GM12878 (cell line): ENCODE data around the gene CYB5B. TPM values are rescaled to one million over a fixed set of nuclear protein-coding genes. Genes with fewer than 3 reads are reported as not detected.

ENCODE experiments used
- ATAC-seq: fragments of 200-7000 bp; cut with Tn5 transposase; 3 replicates; pipeline ENCODE4 v1.9.1; 2020; ENCODE audit warnings: mild to moderate bottlenecking, moderate library complexity
- BruUV-seq: library from RNA; stranded (reverse); fragments of 400-500 nt; replicated peaks from 2 replicates; lab custom pipeline; 2021; lab: Mats Ljungman, UMichigan
- CTCF ChIA-PET: fragments of 300-600 bp; sonication (Branson Sonifier 250); formaldehyde crosslinking; extraction: SDS; loops from one replicate; lab custom pipeline; 2021; ENCODE audit warnings: inconsistent platforms; lab: Yijun Ruan, JAX
- POLR2A ChIA-PET: fragments of 350-600 bp; formaldehyde crosslinking; extraction: SDS; loops from one replicate; lab custom pipeline; 2021; ENCODE audit warnings: inconsistent platforms; lab: Charles Lee
- RAD21 ChIA-PET: fragments of 300-600 bp; sonication (Branson Sonifier 250); formaldehyde crosslinking; loops from one replicate; lab custom pipeline; 2023; ENCODE audit warnings: antibody characterized with exemption; ENCODE audit not compliant: unreplicated experiment; lab: Charles Lee
- SMC1A ChIA-PET: fragments of 300-600 bp; sonication (Branson Sonifier 250); formaldehyde crosslinking; loops from one replicate; lab custom pipeline; 2023; ENCODE audit not compliant: unreplicated experiment, uncharacterized antibody; lab: Charles Lee
- DNase-seq: peaks from one replicate; pipeline ENCODE4 v3.0.0-alpha.2; 2011; ENCODE audit warnings: low read depth, low spot score
- FAIRE-seq: peaks from 3 replicates; lab custom pipeline; 2011; peaks lifted over from hg19 to GRCh38; lab: Jason Lieb, UNC
- H2AFZ ChIP-seq: 2 replicates; pipeline ENCODE4 v1.6.0; 2011; ENCODE audit warnings: low read depth, low read length, control low read depth; ENCODE audit not compliant: control insufficient read depth
- H3K27ac ChIP-seq: 2 replicates; pipeline ENCODE4 v1.5.1; 2011; ENCODE audit warnings: control low read depth; ENCODE audit not compliant: control insufficient read depth, insufficient read depth
- H3K27me3 ChIP-seq, 2 experiments: replicated peaks in 1 of 2; 2 replicates each; pipeline versions ENCODE4 v1.6.0 to v1.6.1; 2011; ENCODE audit warnings: low read length in 1 of 2; ENCODE audit not compliant: control insufficient read depth in 2 of 2, insufficient read depth in 2 of 2
- H3K36me3 ChIP-seq, 2 experiments: 2 replicates each; pipeline ENCODE4 v1.5.1; 2011; ENCODE audit warnings: low read length in 1 of 2; ENCODE audit not compliant: control insufficient read depth in 2 of 2, insufficient read depth in 2 of 2
- H3K4me1 ChIP-seq: 2 replicates; pipeline ENCODE4 v1.6.1; 2011; ENCODE audit warnings: mild to moderate bottlenecking, low read length, moderate library complexity, mixed read lengths; ENCODE audit not compliant: control insufficient read depth, insufficient read depth
- H3K4me2 ChIP-seq: 2 replicates; pipeline ENCODE4 v1.6.0; 2011; ENCODE audit warnings: control low read depth; ENCODE audit not compliant: control insufficient read depth, insufficient read depth
- H3K4me3 ChIP-seq: fragments of 200-600 bp; sonication (generic); 2 replicates; pipeline ENCODE4 v1.5.1; 2016
- H3K79me2 ChIP-seq: 2 replicates; pipeline ENCODE4 v1.6.0; 2011; ENCODE audit warnings: low read length; ENCODE audit not compliant: control insufficient read depth, insufficient read depth
- H3K9ac ChIP-seq: 2 replicates; pipeline ENCODE4 v1.8.0; 2011; ENCODE audit warnings: low read length, control low read depth, mixed read lengths; ENCODE audit not compliant: control insufficient read depth, insufficient read depth
- H3K9me3 ChIP-seq: replicated peaks from 3 replicates; pipeline ENCODE4 v1.5.1; 2011; ENCODE audit warnings: mild to moderate bottlenecking, low read length; ENCODE audit not compliant: control insufficient read depth, insufficient read depth
- H4K20me1 ChIP-seq: 2 replicates; pipeline ENCODE4 v1.6.0; 2011; ENCODE audit not compliant: control insufficient read depth, insufficient read depth
- CUX1 ChIP-seq: IDR thresholded peaks from 2 replicates; pipeline ENCODE4 v1.6.1; 2012; ENCODE audit warnings: improper control_type of control experiment, low read depth, low read length; ENCODE audit not compliant: insufficient replicate concordance
- ELK1 ChIP-seq: IDR thresholded peaks from 2 replicates; pipeline ENCODE4 v1.6.1; 2012; ENCODE audit warnings: low read depth, low read length, improper control_type of control experiment
- HDAC2 ChIP-seq: fragments of 200-600 bp; sonication (generic); IDR thresholded peaks from 2 replicates; pipeline ENCODE4 v1.6.1; 2017
- JUNB ChIP-seq: IDR thresholded peaks from 2 replicates; pipeline ENCODE4 v1.6.1; 2016; ENCODE audit warnings: antibody characterized with exemption, mild to moderate bottlenecking
- MYC ChIP-seq: IDR thresholded peaks from 2 replicates; pipeline ENCODE4 v1.6.1; 2011; ENCODE audit warnings: mild to moderate bottlenecking, low read length, moderate library complexity, inconsistent platforms; ENCODE audit not compliant: insufficient read depth, insufficient replicate concordance, insufficient read length, severe bottlenecking
- PRDM15 ChIP-seq: fragments of 450-650 bp; formaldehyde crosslinking; IDR thresholded peaks from 2 replicates; pipeline ENCODE4 v1.4.0; 2020; ENCODE audit warnings: mild to moderate bottlenecking, moderate library complexity
- SMAD1 ChIP-seq: fragments of 450-650 bp; IDR thresholded peaks from 2 replicates; pipeline ENCODE4 v1.6.1; 2018; ENCODE audit warnings: mild to moderate bottlenecking, low read depth; ENCODE audit not compliant: partially characterized antibody
- SP1 ChIP-seq: IDR thresholded peaks from one replicate; pipeline ENCODE4 v1.6.1; 2011; ENCODE audit warnings: low read depth, low read length
- STAT3 ChIP-seq: IDR thresholded peaks from 2 replicates; pipeline ENCODE4 v1.6.1; 2011; ENCODE audit warnings: low read depth, low read length, improper control_type of control experiment
- SUPT20H ChIP-seq: IDR thresholded peaks from 2 replicates; pipeline ENCODE4 v1.6.1; 2011; ENCODE audit warnings: low read depth, mild to moderate bottlenecking, low read length, moderate library complexity, borderline replicate concordance; ENCODE audit not compliant: control insufficient read depth
- SUZ12 ChIP-seq: fragments of 200-600 bp; sonication (generic); IDR thresholded peaks from one replicate; pipeline ENCODE4 v1.6.1; 2018; ENCODE audit warnings: antibody characterized with exemption, mild to moderate bottlenecking; ENCODE audit not compliant: unreplicated experiment
- ZNF274 ChIP-seq: IDR thresholded peaks from one replicate; pipeline ENCODE4 v1.8.0; 2011; ENCODE audit not compliant: insufficient read length, insufficient read depth
- WGBS: methylation state at CpG from one replicate; pipeline ENCODE4 v1.1.6; 2016; ENCODE audit warnings: low lambda C conversion rate; ENCODE audit not compliant: insufficient replicate concordance, insufficient coverage; ENCODE audit errors: missing lambda C conversion rate; 5-methylcytosine and 5-hydroxymethylcytosine counted together
- in situ Hi-C: fragments of 300-500 bp; cut with MboI; formaldehyde crosslinking; loops from 9 replicates; pipeline ENCODE4 v1.14.3; 2018; ENCODE audit warnings: mixed read lengths
- intact Hi-C: fragments of 100-400 bp; cut with micrococcal nuclease; formaldehyde crosslinking; loops from one replicate; pipeline ENCODE4 v1.14.2; 2022; ENCODE audit not compliant: unreplicated experiment
- polyA plus RNA-seq, 11 experiments: library from polyadenylated mRNA; depleted of rRNA in 4 of 11; unstranded in 6 of 11; stranded (reverse) in 5 of 11; fragments of >200 nt; fragmentation: Nextera tagmentation in 4 of 11; fragmentation: Illumina TruSeq in 1 of 11; extraction: Ambion mirVana in 4 of 11; extraction: Trizol in 1 of 11; gene quantifications; 1 replicate in 1 of 11; 2 replicates in 10 of 11; pipeline versions ENCODE4 v1.2.1 to v1.2.3, GENCODE V29; 2011 to 2016; ENCODE audit warnings: inconsistent platforms in 2 of 11, missing spikeins in 2 of 11, low read depth in 1 of 11
- total RNA-seq, 4 experiments: library from RNA; depleted of rRNA in 3 of 4; stranded (reverse); fragments of >200 nt in 3 of 4; fragmentation: Illumina TruSeq in 1 of 4; extraction: Trizol in 1 of 4; gene quantifications; 2 replicates each; pipeline versions ENCODE4 v1.2.1 to v1.2.3, GENCODE V29; 2013 to 2021

Gene CYB5B
- total and polyA plus RNA-seq, 10 of the 15 experiments (the other 5 are each of a cell fraction or from before 2014, with no cell fraction given), result 145 to 305 (median 179) TPM

GRCh38 chr16:69481901-69482341 lies 57.5 kb downstream of the CYB5B start (continued):
- no peak for TF ChIP-seq SUPT20H
- TF ChIP-seq MYC, result no peak
- TF ChIP-seq, all 136 proteins: peak for 0

GRCh38 chr16:69482410-69482991 lies 58.1 kb downstream of the CYB5B start:
- no peak overlapping the region for H3K27ac ChIP-seq
- H3K79me2 ChIP-seq, result no peaks in the 10 kb centered on the region
- in situ Hi-C loops (no loop called here), intact Hi-C loops (no loop called here)
- peaks cover 0 to 3% of the 10 kb centered on the region in 2 experiments; a peak in 1 of 4 replicates for H3K36me3 ChIP-seq
- H2AFZ ChIP-seq, result no peak overlapping the region
- H3K9me3 ChIP-seq, result no peaks in the 10 kb centered on the region; the same call in 2 of the 3 replicates
- no peak overlapping the region for H3K4me3 ChIP-seq
- H3K4me2 ChIP-seq, result no peak overlapping the region
- DNase-seq (no peak), FAIRE-seq (no peak), ATAC-seq (no peak)
- no peak overlapping the region for H3K9ac ChIP-seq
- no peaks in the 10 kb centered on the region for H3K27me3 ChIP-seq
- ChIA-PET SMC1A (no interaction called here), RAD21 (no interaction called here), CTCF (no interaction called here), POLR2A (interaction anchor here (0.6 kb wide), 1 partner anchor 12 kb away, joined by 3 read pairs; no protein-coding TSS in a partner anchor)
- H4K20me1 ChIP-seq, result no peaks in the 10 kb centered on the region
- 100% methylated on average over 10 of the region's 10 CpGs for WGBS
- no TSS peak for BruUV-seq
- no peaks in the 10 kb centered on the region for H3K4me1 ChIP-seq
- TF ChIP-seq CUX1 (no peak), PRDM15 (CRISPR knock-in tag) (no peak), JUNB (no peak), ZNF274 (no peak), ELK1 (no peak), SP1 (no peak), STAT3 (no peak), SMAD1 (no peak), SUZ12 (no peak), HDAC2 (no peak)
